Panc1 (cell line): ENCODE measurements around the gene HCN2.

ENCODE experiments used
- POLR2AphosphoS5 ChIP-seq: IDR thresholded peaks from 2 replicates; pipeline ENCODE4 v1.6.1; 2012; ENCODE audit warnings: mild to moderate bottlenecking, low read depth, low read length, moderate library complexity
- REST ChIP-seq, 2 experiments: IDR thresholded peaks; 2 replicates each; pipeline ENCODE4 v1.6.1; 2011 to 2012; ENCODE audit warnings: low read depth in 2 of 2, control low read depth in 1 of 2, low read length in 1 of 2, mild to moderate bottlenecking in 1 of 2, moderate library complexity in 1 of 2; ENCODE audit not compliant: insufficient read depth in 1 of 2
- TF ChIP-seq, protein P1 (sequence below): fragments of 450-650 bp; IDR thresholded peaks from 2 replicates; pipeline ENCODE4 v1.5.1; 2017; ENCODE audit warnings: mild to moderate bottlenecking

DNA sequence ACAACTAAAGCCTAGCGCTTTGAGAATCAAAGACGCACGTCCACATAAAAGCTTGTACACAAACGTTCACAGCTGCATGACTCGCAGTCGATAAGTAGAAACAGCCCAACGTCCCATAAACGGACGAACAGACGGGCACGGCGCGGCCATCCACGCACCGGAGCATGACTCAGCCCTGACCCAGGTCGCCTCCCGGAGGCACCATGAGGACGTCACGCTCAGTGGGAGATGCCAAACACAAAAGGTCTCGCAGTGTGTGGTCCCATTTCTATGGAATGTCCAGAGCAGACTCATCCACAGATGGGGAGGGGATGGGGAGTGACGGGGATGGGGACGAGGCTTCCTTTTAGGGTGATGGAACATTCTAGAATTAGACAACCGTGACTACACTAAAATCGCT, 34.3 kb downstream of the HCN2 start:
- no peak for TF ChIP-seq POLR2AphosphoS5
- TF ChIP-seq, protein P1, sequence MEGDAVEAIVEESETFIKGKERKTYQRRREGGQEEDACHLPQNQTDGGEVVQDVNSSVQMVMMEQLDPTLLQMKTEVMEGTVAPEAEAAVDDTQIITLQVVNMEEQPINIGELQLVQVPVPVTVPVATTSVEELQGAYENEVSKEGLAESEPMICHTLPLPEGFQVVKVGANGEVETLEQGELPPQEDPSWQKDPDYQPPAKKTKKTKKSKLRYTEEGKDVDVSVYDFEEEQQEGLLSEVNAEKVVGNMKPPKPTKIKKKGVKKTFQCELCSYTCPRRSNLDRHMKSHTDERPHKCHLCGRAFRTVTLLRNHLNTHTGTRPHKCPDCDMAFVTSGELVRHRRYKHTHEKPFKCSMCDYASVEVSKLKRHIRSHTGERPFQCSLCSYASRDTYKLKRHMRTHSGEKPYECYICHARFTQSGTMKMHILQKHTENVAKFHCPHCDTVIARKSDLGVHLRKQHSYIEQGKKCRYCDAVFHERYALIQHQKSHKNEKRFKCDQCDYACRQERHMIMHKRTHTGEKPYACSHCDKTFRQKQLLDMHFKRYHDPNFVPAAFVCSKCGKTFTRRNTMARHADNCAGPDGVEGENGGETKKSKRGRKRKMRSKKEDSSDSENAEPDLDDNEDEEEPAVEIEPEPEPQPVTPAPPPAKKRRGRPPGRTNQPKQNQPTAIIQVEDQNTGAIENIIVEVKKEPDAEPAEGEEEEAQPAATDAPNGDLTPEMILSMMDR, result no peak
- no peak for TF ChIP-seq REST (IDR thresholded peaks at IDR 0.05; ENCODE audit: insufficient read depth in 1 of 2, low read depth in 2 of 2, low read length in 1 of 2)
